ENCODE results near the gene DGKG.

DNA sequence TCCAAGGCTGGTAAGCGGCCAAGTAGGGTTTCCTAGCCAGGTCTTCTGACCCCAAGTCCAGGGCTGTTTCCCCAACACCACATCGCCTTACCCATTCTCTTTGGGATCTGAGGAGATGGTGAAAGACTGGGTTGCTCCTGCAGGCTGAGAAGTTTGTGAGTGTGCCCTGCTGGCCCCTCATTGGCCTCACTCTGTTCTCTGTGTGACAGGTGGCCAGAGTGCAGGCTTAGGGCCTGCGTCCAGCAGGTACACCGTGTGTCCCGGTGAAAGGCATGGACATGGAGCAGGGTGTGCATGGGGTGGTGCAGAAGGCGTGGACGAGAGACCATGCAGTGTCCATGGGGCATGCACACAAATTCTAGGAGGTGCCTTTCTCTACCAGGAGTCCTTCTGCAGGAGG is 91.3 kb downstream of the DGKG start:
- no peak for TF ChIP-seq POLR2A (IDR thresholded peaks at IDR 0.05)
- TF ChIP-seq, protein P1, sequence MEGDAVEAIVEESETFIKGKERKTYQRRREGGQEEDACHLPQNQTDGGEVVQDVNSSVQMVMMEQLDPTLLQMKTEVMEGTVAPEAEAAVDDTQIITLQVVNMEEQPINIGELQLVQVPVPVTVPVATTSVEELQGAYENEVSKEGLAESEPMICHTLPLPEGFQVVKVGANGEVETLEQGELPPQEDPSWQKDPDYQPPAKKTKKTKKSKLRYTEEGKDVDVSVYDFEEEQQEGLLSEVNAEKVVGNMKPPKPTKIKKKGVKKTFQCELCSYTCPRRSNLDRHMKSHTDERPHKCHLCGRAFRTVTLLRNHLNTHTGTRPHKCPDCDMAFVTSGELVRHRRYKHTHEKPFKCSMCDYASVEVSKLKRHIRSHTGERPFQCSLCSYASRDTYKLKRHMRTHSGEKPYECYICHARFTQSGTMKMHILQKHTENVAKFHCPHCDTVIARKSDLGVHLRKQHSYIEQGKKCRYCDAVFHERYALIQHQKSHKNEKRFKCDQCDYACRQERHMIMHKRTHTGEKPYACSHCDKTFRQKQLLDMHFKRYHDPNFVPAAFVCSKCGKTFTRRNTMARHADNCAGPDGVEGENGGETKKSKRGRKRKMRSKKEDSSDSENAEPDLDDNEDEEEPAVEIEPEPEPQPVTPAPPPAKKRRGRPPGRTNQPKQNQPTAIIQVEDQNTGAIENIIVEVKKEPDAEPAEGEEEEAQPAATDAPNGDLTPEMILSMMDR (IDR thresholded peaks at IDR 0.05), result no peak
